ENCODE results near the gene F5.

Gene F5

DNA sequence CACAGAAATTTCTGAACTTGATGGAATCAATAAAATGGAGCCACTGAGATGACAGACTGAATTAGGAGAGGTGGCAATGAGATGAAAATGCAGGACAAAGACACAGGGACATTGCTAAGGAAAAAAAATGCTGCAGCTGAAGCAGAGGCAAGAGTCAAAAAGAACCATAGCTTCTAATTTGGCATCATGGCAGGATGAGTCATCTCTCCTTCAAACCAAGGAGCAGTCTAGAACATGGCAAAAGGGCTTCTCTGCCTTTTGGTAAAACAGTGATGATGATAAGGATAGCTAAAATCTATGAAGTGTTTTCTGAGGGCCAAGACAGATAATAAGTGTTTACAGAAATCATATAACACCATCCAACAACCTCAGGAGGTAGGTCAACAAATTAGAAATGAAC lies 117.3 kb downstream of the F5 start:
- Histone ChIP-seq H3K27ac (ENCODE audit: low read depth in 2 of 2, low read length in 2 of 2) (no peak overlapping the region), H3K9me3 (ENCODE audit: control insufficient read depth in 2 of 2, low read length in 2 of 2) (no peaks in the 10 kb centered on the region), H3K27me3 (ENCODE audit: control insufficient read depth in 2 of 2, insufficient read depth in 2 of 2, low read length in 2 of 2) (no peaks in the 10 kb centered on the region), H3K36me3 (ENCODE audit: control insufficient read depth in 2 of 2, insufficient read depth in 2 of 2, low read length in 2 of 2) (peaks cover 4 to 5% of the 10 kb centered on the region in 2 donors), H3K4me1 (ENCODE audit: control insufficient read depth in 2 of 2, insufficient read depth in 2 of 2, low read length in 2 of 2) (no peaks in the 10 kb centered on the region), H3K9ac (ENCODE audit: low read depth in 1 of 2, low read length in 2 of 2) (no peak overlapping the region), H3K4me3 (ENCODE audit: low read length in 2 of 2) (no peak overlapping the region)

DNA sequence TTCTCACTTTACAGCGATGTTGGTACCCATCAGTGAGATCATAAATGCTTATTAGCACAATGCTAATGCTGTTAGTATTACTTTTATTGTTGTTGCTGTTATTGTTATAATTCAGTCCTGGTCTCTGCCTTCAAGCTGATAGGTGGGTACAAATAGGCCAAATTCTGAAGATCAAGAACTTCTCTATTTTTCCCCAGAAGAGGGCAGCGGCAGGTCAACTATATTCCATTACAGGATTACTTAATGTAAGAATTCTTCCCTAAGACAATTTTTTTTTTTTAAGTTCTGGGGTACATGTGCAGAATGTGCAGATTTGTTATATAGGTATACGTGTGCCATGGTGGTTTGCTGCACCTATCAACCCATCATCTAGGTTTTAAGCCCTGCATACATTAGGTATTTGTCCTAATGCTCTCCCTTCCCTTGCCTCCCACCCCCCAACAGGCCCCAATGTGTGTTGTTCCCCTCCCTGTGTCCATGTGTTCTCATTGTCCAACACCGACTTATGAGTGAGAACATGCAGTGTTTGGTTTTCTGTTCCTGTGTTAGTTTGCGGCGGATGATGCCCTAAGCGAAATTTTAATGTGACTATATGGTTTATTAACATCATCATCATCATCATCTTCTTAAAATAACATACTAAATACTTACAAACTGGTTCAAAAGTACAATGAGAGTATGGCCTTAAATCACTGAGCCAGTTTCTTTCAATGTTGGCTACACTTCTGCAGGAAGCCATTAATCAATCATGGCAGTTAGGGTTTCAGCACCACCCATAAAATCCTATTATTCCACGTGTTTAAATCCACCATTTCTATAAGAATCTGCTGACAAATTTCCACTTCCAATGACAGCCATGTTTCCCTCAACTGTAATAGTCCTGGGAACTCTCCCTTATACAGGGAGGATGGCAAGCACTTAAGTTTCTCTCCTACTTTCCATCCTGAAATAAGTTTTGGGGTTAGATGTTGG lies 119.7 kb downstream of the F5 start:
- Histone ChIP-seq H3K9me3 (ENCODE audit: control insufficient read depth in 2 of 2, low read length in 2 of 2) (no peaks in the 10 kb centered on the region), H3K36me3 (ENCODE audit: control insufficient read depth in 2 of 2, insufficient read depth in 2 of 2, low read length in 2 of 2) (peaks cover 4 to 5% of the 10 kb centered on the region in 2 donors), H3K9ac (ENCODE audit: low read depth in 1 of 2, low read length in 2 of 2) (no peak overlapping the region), H3K27me3 (ENCODE audit: control insufficient read depth in 2 of 2, insufficient read depth in 2 of 2, low read length in 2 of 2) (no peaks in the 10 kb centered on the region), H3K4me3 (ENCODE audit: low read length in 2 of 2) (no peak overlapping the region), H3K4me1 (ENCODE audit: control insufficient read depth in 2 of 2, insufficient read depth in 2 of 2, low read length in 2 of 2) (no peaks in the 10 kb centered on the region), H3K27ac (ENCODE audit: low read depth in 2 of 2, low read length in 2 of 2) (no peak overlapping the region)

DNA sequence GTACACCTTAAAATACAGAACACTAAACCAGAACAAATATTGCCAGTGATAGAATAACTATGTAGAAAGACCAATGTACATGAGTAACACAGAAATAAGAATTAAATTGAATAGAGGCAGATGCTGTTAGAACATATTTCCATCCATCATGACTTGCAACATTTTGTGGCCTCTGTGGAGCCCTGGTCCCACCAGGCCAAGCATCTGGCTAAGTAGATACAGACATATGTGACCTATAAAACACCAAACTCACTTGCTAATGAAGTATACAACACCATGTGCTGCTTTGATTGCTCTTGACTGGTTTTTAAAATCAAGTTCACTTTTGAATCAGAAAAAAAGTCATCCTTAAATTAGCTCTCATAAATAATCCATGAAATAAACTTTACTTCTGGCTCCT lies 121.0 kb downstream of the F5 start:
- Histone ChIP-seq H3K9ac (ENCODE audit: low read depth in 1 of 2, low read length in 2 of 2) (no peak overlapping the region), H3K9me3 (ENCODE audit: control insufficient read depth in 2 of 2, low read length in 2 of 2) (no peaks in the 10 kb centered on the region), H3K27ac (ENCODE audit: low read depth in 2 of 2, low read length in 2 of 2) (no peak overlapping the region), H3K36me3 (ENCODE audit: control insufficient read depth in 2 of 2, insufficient read depth in 2 of 2, low read length in 2 of 2) (peaks cover 4 to 5% of the 10 kb centered on the region in 2 donors), H3K27me3 (ENCODE audit: control insufficient read depth in 2 of 2, insufficient read depth in 2 of 2, low read length in 2 of 2) (no peaks in the 10 kb centered on the region), H3K4me1 (ENCODE audit: control insufficient read depth in 2 of 2, insufficient read depth in 2 of 2, low read length in 2 of 2) (no peaks in the 10 kb centered on the region), H3K4me3 (ENCODE audit: low read length in 2 of 2) (no peak overlapping the region)
